ENCODE results near the gene C11orf52.

C11orf52 gene

DNA sequence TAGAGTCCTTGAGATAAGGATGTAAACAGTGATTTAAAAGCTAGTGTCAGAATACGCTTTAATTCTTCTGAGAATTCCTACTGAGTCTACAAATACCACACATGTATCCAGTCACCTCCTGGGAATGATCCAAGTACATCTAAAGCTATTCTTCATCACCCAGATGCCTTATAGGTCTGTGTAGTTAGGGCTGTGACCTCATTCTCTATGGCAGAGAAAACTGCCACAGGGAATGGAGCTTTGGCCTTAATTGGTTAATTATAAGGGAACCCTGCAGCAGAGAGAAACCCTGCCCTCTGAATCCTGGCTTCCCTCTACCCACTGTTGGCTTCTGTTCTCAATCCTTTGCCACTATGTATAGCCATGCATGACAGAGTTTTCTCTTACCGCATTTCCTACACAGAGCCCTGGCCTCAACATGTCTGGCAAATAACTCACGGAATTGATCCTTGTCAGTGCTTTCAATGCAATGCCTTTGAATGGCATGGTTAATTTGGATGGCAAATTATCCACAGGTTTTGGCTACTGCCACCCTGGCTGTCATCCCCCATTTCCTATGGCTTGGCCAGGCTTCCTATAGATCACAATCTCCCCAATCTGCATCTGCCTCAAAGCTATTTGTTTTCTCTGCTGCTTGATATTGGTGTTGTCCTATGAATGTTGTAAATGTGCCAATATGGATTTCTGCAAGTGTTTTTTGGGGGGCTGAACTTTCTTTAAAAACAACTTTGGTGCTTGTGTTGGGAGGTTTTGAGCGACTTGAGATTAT lies 21.3 kb downstream of the C11orf52 start:
- no peak for DNase-seq (ENCODE audit: low read depth in 3 of 3)

DNA sequence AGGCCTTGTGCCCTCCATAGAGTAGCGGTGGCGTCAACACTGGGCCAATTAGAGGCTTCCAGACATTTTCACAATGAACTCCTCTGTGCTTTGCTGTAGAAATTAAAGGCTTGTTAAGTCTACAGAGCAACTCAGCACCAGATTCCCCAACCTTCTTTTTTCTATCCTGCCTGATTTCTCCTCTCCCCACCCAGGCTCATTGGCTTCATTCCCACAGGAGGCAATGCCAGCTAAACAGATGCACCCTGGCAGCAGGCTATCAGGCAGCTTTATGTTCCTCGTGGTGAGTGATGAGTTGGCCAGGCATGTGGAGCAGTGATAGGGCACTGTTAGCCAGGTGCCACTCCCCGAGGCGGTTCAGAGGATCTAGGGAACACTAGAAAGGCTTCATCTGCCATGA lies 23.2 kb downstream of the C11orf52 start:
- no peak for DNase-seq (ENCODE audit: low read depth in 3 of 3)

DNA sequence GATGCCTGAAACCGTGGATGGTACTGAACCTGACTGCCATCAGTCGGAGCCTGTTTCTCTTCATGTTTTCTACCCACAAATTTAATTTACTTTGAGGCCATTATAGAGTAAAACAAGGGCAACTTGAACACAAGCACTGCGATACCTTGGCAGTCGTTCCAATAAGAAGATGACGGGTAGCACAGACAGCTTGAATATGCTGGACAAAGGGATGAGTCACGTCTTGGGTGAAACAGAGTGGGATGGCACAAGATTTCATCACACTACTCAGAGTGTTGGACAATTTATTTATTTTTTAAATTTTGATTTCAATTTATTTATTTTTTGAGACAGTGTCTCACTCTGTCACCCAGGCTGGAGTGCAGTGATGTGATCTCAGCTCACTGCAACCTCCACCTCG lies 24.1 kb downstream of the C11orf52 start:
- DNase-seq (ENCODE audit: low read depth in 3 of 3) = no peak

DNA sequence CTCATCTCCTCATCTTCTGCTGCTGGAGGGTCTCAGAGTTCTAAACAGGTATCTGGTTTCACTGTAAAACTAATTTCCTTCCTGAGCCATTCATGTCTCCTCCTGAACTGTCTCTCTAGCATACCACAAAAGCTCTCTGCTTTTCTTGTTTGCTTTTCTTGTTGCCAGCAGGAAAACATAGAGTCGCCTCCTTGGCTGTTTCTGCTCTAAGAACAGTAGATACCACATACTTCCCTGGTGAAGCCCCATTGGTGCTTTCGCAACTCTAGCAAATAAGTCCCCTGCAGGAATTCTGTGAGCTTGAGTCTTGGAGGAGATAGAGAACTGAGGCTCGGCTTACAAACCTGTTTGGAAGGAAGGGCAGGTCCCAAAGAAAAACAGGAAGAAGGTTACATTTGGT lies 25.4 kb downstream of the C11orf52 start:
- DNase-seq (ENCODE audit: low read depth in 3 of 3) = no peak

DNA sequence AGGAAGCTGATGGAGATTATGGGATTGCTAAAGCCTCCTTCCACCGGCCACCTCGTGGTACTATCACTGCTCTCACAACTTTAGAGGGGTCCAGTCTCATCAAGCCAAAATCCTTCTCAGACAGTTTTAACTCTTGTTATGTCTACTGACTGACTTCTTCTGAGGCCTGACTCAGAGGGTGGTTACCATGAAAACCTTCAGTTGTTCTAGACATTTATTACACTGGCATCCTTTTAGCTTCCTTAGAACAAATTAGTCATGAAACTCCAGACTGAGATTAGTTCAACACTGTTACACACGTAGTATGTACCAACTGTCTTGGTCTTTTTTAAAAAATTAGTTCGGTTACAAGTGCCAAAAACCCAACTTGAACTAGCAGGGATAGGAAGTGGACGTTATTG lies 25.9 kb downstream of the C11orf52 start:
- no peak for DNase-seq (ENCODE audit: low read depth in 3 of 3)

DNA sequence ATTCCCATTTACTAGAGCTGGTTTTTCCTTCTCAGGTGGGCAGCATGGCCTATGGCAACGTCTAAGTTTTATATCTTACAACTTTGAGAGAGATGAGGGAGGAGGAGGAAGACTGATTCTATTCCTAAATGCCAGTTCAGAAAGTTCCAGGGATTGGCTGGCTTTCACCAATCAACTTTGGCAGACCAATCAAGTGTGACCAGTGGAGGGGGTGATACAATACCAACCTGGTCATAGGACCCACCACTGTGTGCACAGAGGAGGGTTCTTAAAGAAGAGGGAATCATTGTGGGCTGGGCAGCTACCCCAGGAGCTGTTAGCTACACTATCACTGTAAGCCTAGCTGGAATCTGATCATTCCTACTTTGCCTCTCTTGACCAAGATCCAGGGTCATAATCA lies 26.5 kb downstream of the C11orf52 start:
- DNase-seq (ENCODE audit: low read depth in 3 of 3) = no peak

DNA sequence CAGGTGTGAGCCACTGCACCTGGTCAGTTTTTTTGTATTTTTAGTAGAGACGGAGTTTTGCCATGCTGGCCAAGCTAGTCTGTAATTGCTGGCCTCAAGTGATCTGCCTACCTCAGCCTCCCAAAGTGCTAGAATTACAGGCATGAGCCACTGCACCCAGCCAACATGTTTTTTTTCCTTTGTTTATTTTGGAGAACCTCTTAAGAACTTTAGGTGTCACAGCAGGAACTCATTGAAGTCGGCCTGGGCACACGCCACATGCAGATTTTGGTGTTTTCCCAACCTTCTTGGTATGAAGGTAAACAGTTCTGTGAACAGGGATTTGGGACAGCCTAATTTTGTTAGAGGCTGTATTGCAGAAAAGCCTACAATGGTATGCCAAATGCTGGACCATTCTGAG lies 27.8 kb downstream of the C11orf52 start:
- DNase-seq (ENCODE audit: low read depth in 3 of 3) = no peak

DNA sequence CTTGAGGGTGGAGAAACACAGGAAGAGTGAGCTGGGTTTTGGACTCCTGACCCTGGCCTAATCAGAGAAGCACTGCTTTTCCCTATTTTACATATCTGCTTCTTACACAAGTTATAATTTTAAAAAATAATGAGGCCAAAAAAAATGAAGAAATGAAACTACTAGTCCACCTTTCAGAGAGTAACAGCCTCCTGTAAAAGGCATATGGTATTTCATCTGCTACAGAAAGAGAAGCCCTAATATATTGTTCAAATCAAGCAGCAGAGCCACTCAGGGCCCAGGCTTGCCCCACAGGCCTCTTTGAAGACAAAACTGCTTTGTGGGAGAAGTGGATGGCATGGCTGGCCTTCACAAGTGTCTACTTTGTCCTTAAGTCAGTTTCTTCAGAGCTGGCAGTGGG lies 28.4 kb downstream of the C11orf52 start:
- DNase-seq (ENCODE audit: low read depth in 3 of 3) = no peak

DNA sequence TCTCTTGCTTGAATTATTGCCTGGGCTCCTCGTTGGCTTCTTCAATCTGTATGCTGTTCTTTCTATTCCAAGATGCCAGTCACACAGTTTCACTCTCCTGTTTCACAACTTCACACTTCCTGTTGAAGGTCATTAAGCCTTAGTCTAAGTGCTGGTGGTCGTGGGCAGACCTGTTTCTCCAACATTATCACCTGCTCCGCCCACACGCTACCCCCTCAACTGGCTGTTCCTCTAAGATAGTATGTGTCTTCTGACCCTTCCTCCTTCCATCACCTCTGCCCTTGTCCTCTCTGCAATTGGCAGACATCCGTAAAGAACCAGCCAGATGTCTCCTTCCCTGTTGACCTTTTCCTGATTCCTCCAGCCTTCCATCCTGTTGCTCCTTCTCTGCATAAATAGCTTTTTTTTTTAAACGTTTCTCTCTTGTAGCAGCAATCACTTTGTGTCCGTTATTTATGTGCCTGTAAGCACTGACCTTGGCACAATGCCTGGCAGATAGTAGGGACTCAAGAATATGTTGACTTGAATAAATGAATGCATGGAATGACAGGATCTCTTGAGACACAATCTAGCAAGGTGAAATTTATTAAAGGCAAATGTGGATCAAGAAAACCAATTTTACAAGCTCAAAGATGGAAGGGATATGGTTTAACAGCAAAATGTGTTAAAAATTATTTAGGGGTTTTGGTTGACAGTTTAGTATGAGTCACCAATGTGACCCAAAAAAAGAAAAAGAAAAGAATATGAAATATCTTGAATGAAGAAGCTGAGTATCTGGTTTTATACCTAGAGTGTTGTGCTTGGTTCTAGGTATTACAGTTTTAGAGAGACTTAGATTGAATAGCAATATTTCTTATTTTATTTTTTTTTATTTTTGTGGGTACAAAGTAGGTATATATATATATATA lies 31.1 kb downstream of the C11orf52 start:
- DNase-seq (ENCODE audit: low read depth in 3 of 3) = no peak

DNA sequence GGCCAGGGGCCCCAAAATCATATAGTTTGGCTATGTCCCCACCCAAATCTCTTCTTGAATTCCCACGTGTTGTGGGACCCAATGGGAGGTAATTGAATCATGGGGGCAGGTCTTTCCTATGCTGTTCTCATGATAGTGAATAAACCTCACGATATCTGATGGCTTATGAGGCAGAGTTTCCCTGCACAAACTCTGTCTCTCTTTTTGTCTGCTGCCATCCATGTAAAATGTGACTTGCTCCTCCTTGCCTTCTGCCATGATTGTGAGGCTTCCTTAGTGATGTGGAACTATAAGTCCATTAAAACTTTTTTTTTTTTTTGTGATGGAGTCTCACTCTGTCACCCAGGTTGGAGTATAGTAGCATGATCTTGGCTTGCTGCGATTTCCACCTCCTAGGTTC lies 32.9 kb downstream of the C11orf52 start:
- no peak for DNase-seq (ENCODE audit: low read depth in 3 of 3)

DNA sequence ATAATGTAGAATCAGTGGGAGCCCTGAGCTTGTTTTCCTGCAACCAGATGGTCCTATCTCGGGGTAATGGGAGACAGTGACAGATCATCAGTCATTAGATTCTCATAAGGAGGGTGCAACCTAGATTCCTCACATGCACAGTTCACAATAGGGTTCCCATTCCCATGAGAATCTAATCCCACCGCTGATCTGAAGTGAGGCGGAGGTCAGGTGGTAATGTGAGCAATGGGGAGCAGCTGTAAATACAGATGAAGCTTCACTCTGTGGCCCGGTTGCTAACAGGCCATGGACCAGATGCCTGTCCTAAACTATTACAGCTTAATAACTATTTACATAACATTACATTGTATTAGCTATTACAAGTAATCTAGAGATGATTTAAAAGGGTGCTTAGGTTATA lies 35.4 kb downstream of the C11orf52 start:
- DNase-seq (ENCODE audit: low read depth in 3 of 3) = no peak

DNA sequence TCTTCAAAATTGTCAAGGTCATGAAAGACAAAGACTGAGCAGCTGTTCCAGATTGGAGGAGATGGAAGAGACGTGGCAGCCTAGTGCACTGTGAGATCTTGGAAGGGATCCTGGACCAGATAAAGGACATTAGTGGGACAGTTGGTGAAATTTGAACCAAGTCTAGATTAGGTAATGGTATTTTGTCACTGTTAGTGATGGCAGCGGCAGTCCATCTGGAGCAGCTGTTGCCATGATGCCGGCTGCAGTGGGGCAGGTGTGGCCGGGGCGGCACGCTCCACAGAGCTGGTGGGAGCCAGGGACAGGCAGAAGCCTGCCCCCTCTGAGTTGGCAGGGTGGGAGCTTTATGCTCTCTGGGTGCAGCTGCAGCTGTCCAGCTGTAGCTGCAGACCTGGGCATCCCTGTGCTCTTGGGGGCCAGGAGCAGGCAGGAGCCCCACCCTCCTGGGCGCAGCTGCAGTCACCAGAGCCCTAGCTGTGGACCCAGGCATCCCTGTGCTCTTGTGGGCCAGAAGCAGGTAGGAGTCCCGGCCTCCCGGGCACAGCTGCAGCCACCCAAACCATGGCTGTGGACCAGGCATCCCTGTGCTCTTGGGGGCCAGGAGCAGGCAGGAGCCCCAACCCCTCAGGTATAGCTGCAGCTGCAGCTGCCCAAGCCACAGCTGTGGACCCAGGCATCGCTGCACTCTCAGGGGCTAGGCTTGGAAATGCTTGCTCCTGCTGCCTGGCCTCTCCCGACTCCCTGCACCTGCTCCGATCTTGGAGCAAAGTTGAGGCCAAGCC lies 39.1 kb downstream of the C11orf52 start:
- DNase-seq (ENCODE audit: low read depth in 3 of 3) = no peak

DNA sequence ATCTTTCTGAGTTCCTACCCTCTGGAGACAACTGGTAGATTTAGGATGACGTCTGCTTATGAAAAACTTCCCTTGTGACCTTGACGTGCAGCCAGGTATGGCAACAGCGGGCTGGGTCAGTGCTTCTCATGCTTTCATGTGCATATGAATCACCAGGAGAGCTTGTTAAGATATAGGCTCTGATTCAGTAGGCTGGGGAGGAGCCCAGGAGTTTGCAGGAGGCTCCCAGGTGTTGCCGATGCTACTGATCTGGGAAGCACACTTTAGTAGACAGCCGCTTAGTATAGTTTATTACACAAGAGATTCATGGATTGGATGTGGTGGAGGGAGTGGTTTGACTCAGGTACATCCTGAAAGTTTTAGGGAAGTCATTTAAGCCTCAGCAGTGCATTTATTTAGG lies 42.2 kb downstream of the C11orf52 start:
- DNase-seq (ENCODE audit: low read depth in 3 of 3) = no peak

DNA sequence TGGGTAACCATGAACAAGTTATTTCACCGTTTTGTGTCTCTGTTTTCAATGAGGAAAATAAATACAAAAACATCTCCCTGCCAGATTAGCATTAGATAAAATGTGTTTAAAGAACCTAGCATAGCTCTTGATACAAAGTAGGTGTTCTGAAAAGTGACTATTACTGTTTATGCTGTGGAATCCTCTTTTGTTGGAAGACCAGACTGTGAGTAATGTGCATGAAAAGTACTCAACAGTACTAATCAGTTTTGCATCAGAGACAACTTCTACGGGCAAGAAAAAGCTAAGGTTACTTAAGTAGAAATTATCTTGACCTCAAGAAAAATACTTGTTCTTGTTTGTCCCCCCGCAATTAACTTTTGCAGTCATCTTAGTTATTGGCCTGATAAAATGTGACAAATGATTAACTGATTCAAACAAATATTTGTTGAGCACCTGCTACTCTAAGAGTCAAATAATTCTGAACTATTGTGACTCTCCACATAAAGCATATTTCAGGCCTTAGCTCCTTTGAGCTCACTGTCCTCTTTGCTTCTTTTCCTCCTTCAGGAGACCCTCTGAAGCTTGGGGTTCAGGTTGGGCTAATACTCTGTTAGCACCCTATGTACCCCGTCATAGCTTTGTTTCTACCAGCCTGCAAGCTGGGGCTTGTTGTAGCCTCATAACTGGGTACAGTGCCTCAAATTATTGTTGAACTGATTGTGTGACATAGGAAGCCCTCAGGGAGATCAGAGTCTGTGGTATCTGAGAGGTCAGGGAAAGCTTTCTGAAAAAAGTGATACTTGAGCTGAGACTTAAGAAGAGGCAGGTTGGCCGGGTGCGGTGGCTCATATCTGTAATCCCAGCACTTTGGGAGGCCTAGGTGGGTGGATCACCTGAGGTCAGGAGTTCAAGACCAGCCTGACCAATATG lies 42.9 kb downstream of the C11orf52 start:
- DNase-seq (ENCODE audit: low read depth in 3 of 3) = no peak

DNA sequence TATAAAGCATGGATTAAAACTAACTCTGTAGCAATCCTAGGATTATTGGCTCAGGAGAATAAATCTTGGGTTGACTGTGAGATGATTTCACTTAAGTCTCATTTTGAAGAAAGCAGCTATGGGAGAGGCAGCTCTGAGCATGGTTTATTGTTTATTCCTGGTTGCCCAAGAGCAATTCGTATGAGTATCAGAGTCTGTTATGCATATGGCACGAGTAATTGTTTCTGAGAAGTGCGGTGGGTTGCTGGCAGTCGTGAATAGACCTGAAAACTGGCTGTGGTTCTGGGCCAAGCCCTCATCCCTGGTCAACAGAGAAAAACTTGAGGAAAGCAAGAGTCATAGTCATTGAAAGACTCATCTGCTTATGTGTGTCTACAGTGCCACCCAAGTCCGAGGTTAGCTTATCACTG lies 45.2 kb downstream of the C11orf52 start:
- no peak for DNase-seq (ENCODE audit: low read depth in 3 of 3)

DNA sequence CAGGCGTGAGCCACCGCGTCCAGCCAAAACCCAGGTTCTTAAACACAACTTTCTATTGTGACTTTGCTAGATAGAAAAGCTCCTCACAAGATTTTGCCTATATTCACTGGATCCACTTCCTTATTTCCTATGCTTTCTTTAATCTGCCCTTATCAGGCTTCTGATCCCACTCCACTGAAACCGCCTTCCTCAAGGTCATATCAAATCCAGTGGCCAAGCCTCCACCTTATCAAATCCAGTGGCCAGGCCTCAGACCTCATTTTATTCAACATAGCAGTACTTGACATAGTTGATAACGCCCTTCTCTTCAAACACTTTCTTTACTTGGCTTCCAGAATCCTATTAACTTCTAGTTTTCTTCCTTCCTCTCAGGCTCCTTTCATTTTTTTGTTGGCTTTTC lies 48.0 kb downstream of the C11orf52 start:
- no peak for DNase-seq (ENCODE audit: low read depth in 3 of 3)

DNA sequence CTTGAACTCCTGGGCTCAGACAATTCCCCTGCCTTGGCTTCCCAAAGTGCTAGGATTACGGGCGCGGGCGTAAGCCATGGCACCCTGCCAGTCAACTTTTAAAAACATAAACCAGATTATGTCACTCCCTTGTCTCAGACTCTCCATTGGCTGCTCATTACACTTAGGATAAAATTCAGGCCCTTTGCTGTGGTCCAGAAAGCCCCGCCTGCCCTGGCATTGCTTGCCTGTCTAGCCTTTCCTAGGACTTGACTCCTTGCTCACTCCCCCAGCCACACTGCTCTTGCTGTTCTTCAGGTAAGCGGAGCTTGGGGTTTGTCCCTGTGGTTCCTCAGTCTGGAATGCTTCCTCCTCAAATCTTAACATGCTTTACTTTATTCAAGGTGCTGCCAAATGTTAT lies 48.9 kb downstream of the C11orf52 start:
- DNase-seq (ENCODE audit: low read depth in 3 of 3) = no peak

DNA sequence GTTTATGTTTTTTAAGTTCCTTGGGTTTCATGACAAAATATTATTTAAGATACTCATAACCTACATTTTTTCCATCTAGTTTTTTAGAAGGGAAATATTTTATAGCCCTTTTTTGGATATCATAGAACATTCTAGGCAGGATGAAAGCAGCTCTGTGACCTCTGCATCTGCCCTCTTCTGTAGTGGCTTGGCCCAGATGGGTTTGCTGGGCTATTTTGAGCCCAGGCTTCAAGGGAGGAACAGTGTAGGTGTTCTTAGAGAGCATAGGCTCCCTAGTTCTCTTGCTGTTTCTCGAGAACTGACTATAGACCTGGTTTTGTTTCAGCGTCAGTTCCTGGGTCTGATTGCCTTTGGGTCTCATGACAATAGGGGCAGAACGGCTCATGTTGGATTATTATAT lies 50.6 kb downstream of the C11orf52 start:
- no peak for DNase-seq (ENCODE audit: low read depth in 3 of 3)

DNA sequence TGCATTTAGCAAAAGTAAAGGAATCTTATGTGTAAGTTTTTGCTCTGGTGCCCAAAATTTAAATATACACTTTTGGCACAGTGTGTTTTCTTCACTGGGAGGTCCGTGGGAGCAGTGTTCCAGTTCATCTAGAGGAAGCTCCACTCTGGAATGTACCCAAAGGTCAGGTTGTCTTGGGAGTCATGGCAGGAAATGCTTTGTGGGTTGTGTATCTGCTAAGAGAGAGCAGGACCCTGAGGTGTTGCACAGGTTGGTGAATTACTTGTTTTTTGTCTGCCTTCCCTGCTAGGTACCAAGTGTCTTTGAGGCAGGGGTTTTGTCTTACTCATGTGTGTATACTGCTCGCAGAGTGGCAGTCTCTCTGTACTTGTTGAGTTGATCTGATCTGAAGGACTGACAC lies 55.7 kb downstream of the C11orf52 start:
- DNase-seq (ENCODE audit: low read depth in 3 of 3) = no peak

DNA sequence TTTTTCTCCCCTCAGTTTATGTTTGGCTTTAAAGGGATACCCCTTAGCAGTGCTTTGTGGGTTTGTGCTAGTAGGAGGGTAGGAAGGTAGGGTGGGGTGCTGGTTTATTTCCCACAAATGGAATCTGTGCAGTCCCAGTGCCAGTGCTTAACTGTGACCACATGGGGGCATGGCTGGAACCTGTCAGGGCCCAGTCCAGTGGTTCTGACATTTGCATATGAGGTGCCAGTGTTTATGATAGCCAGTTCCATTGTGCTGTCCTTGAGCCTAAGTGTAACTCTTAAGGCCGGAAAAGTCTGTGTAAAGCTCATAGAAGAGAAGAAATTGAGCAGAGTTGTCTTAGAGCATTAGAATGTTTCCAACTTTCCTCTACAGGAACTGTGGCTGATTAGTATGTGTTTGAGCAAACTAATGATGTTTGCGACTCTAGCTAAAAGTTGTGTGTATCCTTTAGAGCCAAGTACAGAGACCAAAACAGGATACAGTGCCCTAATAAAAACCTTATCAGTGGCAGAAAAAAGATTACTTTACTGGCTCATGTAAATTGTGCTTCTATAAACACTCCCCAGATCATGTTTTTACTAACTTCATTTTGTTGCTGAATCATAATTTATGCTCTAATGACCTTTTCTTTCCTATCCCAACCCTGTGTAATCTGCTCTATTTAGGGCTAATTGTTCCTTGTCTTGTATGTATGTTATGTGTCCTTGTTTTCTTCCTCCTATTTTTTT lies 56.5 kb downstream of the C11orf52 start:
- DNase-seq (ENCODE audit: low read depth in 3 of 3) = no peak
